Measurements from ENCODE around the gene SCGB1C1.
"Not testable (repeated sequence)": the region's sequence is repeated elsewhere in the genome, so short reads cannot be mapped to it uniquely, and the experiment has no call there.

Gene SCGB1C1

DNA sequence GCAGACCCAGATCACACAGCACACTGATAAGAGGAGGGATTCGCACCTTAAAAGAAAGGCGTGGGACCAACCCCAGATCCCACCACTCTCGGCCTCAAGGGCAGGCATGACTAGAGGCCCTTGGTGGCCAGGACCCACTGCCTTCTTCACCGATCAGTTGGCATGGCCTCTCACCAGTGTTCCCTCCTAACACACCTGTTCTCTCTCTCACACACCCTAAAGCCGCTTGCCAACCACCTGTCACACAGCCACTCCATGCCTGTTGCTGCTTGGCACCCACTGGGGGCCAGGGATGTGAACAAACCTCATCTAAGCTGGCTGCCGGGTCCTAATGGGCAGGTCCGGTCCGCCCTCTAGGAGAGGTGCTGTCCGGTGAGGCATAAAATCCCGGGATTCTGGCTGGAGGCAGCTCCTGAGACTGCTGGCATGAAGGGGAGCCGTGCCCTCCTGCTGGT, at the start of gene SCGB1C1:
Gene SCGB1C1 (plus strand): TSS at position 405 of the 455 bp plus-strand sequence. CDS start 22 bp downstream, at position 427.
- not testable (repeated sequence) for DNase-seq

- not testable (repeated sequence) for DNase-seq
Measured at GRCh38 chr11:180242-180641, 12.6 kb upstream of the SCGB1C1 start.

DNA sequence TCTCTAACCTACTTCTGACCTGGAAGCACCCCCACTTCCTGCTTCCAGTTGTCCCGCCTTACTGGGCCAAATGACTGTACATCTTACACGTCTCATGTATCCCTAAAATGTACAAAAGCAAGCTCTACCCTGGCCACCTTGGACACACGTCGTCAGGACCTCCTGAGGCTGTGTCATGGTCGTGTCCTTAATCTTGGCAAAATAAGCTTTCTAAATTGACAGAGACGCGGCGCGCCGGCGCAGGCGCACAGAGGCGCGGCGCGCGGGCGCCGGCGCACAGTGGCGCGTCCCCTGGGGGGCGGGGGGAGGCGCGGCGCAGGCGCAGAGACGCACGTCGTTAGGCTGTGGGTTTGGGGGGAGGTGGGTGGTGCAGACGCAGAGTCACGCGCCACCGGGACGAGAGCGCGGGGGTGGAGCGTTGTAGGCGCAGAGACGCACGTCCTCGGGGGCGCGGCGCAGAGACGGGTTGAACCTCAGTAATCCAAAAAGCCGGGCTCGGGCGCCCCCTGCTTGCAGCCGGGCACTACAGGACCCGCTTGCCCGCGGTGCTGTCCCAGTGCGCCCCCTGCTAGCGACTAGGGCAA, 3.6 kb upstream of the SCGB1C1 start:
- DNase-seq, result not testable (repeated sequence)

- not testable (repeated sequence) for DNase-seq
Measured at GRCh38 chr11:189843-190311, 3.0 kb upstream of the SCGB1C1 start.

GRCh38 chr11:190546-190945, 2.3 kb upstream of the SCGB1C1 start:
- not testable (repeated sequence) for DNase-seq

DNA sequence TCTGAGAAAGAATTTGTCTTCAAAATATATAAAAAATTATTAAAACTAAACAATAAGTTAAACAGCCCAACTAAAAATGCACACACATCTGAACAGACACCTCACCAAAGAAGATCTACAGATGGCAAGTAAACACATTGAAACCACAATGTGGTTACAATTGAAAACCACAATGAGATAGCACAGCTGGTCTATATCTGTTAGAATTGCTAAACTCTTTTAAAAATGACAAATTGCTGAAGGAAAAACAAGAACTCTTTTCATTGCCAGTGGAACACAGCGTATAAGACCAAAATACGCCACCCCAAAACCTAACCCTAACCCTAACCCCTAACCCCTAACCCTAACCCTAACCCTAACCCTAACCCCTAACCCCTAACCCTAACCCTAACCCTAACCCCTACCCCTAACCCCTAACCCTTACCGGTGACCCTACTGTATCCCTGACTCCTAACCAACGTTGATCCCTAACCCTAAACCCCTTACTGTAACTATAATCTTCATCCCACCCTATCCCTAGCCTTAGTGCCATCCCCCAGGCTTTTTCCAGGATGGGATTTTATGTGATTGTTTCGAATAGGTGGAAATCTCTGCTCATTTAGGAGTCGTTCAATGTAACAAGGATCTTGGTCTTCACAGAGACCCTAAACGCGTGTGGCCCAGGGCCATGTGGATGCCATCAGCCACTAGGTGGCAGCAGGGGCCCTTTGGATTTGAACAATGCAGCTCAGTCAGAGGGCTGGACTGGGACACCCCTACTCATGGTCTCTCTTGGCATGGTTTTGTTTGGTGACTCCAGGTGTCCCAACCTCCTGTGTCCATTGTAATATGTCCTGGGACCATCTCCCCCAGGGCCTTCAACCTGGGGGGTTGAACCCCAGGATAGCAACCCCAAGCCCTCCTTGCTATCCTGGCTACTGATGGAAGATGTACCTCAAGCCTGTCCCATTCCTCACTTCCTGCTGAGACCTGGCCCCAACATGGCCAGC, 1.1 kb upstream of the SCGB1C1 start:
- DNase-seq, result not testable (repeated sequence)

DNA sequence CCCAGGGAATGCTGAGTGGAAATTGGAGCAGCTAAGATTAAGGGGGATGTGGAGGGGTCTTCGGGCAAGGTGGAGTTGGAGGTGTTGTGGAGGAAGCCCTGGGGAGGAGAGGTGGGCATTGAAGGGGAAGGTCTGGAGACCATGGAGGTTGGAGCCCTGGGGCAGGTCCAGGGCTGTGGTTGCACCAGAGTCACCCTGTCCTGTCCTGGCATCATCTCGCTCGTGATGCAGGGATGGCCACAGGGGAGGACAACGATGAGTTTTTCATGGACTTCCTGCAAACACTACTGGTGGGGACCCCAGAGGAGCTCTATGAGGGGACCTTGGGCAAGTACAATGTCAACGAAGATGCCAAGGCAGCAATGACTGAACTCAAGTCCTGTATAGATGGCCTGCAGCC, 603 bp downstream of the SCGB1C1 start:
- DNase-seq, result not testable (repeated sequence)

DNA sequence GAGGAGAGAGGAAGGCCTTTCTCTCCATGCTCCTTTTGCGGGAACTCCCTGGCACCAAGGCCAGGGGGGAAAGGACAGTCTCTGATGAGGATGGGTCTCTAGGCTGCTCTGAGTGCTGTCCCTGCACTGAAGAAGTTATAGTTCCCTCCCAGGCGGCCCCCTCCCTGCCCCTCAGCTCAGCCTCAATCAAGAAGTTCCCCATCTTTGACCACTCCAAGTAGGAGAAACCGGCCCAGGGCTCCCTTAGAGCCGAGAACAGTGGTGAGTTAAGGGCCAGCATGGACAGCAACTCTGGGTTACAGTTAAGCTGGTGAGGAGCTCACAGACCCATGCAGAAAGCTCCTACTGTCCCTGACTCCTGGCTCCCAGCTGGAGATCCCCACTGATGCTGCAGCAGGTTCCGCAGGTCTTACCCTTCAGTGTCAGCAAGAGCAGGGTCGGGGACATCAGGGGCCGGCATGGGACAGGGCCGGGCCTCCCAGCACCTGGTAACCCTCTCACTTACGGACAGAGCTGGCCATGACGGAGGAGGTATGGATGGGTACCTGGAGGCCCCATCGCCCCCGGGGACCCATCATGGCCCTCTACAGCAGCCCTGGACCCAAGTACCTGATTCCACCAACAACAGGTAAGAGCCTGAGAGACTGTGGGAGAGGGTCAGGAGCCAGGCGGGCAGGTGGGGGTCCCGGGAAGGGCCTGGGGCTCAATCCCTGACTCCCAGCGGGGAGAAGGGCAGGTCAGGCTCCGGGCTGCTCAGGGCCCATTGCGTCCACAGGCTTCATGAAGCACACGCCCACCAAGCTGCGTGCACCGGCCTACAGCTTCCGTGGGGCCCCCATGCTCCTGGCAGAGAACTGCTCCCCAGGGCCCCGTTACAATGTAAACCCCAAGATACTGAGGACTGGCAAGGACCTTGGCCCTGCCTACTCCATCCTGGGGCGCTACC, 4.2 kb downstream of the SCGB1C1 start:
- DNase-seq, result no peak

DNA sequence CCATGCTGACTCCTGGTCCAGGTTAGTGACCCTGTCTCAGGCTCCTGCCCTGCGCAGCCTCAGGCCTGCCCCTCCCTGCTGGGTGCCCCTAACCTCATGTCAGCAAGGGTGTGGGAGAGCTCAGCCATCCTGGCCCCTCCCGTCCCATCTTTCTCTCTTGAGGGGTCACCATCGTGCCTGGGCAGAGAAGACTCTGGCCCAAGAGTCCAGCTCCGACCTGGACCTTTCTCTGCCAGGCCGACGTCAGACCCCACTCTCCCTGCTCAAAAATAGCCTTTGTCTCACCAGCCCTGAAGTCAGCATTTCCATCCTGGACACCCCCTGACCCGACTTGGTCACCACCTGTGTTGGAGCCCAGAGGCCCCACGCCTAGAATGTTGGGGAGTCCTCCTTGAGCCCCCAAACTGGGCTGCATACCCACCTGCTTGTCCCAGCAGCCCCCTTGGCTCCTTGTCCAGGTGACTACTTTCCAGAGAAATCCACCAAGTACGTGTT, 4.9 kb downstream of the SCGB1C1 start:
- DNase-seq, result no peak

GRCh38 chr11:198236-198806, 5.4 kb downstream of the SCGB1C1 start:
- no peak for DNase-seq

GRCh38 chr11:199004-199581, 6.2 kb downstream of the SCGB1C1 start:
- no peak for DNase-seq

GRCh38 chr11:199782-200181, 6.9 kb downstream of the SCGB1C1 start:
- no peak for DNase-seq

- DNase-seq, result no peak
Measured at GRCh38 chr11:200224-201003, 7.5 kb downstream of the SCGB1C1 start.

GRCh38 chr11:201966-202365, 9.1 kb downstream of the SCGB1C1 start:
- no peak for DNase-seq

DNA sequence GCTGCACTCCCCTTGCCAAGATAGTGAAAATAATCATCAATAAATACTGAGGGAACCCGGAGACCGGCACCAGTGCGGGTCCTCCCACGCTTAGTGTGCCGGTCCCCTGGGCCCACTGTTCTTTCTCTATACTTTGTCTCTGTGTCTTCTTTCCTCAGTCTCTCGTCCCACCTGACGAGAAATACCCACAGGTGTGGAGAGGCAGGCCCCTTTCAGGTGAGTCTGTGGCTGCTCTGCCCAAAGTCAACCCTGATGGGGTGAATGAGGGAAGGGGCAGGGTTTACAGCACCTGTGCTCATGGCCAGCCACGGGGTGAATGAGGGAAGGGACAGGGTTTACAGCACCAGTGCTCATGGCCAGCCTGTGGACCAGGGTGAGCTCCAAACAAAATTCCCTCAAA, 9.6 kb downstream of the SCGB1C1 start:
- no peak for DNase-seq

DNA sequence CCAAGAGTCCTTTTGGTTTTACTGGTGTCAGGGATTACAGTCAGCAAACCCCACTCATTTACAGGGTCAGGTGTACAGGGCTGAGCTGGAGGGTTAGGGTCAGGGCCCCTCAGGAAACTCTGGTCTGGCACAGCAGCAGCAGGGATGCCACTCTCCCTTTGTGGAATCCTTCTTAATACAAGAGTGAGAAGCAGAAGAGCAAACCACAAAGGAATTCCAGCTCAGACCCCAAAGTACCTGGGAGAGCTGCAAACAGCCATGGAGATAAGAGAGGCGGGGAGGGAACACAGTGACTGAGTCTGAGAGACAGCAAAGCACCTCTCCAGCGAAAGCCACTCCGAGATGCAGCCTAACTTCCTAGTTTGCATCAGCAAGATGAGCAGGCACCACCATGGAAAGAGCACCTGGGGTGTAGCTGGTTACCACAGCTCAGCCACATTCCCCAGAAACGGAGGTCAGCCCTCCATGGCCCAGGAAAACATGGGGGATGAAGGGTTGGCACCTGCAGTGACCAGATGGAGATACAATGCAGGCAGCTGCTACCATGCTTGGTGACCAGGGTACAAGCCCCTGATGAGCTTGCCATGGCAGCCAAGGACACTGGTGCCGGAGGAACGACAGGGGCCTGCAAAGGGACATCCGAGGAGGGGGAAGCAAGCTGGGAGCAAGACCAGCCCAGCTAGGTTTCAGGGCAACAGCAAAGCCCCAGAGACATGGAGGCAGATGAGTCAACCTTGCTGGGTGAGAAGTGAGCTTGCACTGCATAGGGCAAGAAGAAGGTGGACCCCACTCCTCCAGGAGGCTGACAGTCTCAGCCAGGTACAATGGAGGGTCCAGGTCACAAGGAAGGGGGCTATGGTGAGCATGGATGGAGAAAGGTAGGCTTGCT, 10.4 kb downstream of the SCGB1C1 start:
- no peak for DNase-seq

- no peak for DNase-seq
Measured at GRCh38 chr11:203945-204586, 11.2 kb downstream of the SCGB1C1 start.

DNA sequence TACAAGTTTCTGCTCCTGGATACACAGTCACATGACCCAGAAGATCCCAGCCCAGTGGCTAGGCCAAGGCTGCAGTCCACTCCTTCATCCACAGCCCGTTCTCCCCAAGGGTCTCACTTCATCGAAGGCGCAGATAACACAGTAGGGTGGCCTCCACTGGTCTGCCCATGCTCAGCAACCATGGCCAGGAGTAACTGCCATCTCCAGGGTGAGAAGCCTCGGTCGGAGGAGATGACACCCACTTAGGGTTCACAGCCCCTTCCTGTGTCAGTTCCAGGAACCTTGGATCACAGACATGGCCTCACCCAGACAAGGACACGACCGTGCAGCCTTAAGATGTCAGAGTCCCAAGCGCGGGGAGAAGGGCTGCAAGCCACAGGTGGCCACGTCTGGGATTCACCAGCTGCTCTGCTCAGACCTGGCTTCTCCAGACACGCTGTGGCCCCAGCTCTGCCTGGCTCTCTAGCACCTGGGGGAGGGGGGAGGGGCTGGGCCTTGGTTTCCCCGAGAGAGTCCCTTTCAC, 11.8 kb downstream of the SCGB1C1 start:
- DNase-seq, result no peak

Measured in NCI-H2081 (cell line).